HG02981 (cell line): ENCODE data around the gene LRRC27.
A peak's percentile ranks its signal among the peaks of the same experiment; 100 is the strongest.
"Not testable (repeated sequence)": the region's sequence is repeated elsewhere in the genome, so short reads cannot be mapped to it uniquely, and the experiment has no call there.

ENCODE experiments used
- ATAC-seq: cut with Tn5 transposase; IDR thresholded peaks from one replicate; pipeline ENCODE4 v1.9.1; 2021; ENCODE audit warnings: mild to moderate bottlenecking, moderate library complexity; ENCODE audit not compliant: unreplicated experiment

The LRRC27 gene

GRCh38 chr10:132331601-132332432 is at the start of gene LRRC27:
TSS of gene LRRC27 (plus strand) at chr10:132332193. CDS start at chr10:132333525, 1,332 bp downstream.
- peak; percentile 71 for ATAC-seq

- no peak for ATAC-seq
These were observed 49.1 kb upstream of the LRRC27 start for GRCh38 chr10:132282667-132283603.

- ATAC-seq, result no peak
These were observed 48.2 kb upstream of the LRRC27 start for GRCh38 chr10:132283604-132284382.

GRCh38 chr10:132289439-132289838 is 42.6 kb upstream of the LRRC27 start:
- ATAC-seq, result no peak

- no peak for ATAC-seq
These were observed 41.4 kb upstream of the LRRC27 start for GRCh38 chr10:132290631-132291030.

GRCh38 chr10:132291826-132292225 is 40.2 kb upstream of the LRRC27 start:
- no peak for ATAC-seq

GRCh38 chr10:132292287-132293200 is 39.4 kb upstream of the LRRC27 start:
- ATAC-seq, result no peak

- no peak for ATAC-seq
These were observed 38.7 kb upstream of the LRRC27 start for GRCh38 chr10:132293201-132293812.

- ATAC-seq, result no peak
These were observed 38.0 kb upstream of the LRRC27 start for GRCh38 chr10:132293813-132294520.

- no peak for ATAC-seq
These were observed 37.3 kb upstream of the LRRC27 start for GRCh38 chr10:132294561-132295318.

- not testable (repeated sequence) for ATAC-seq
These were observed 36.5 kb upstream of the LRRC27 start for GRCh38 chr10:132295481-132295880.

- no peak for ATAC-seq
These were observed 35.1 kb upstream of the LRRC27 start for GRCh38 chr10:132296666-132297443.

- ATAC-seq, result no peak
These were observed 34.5 kb upstream of the LRRC27 start for GRCh38 chr10:132297526-132297925.

GRCh38 chr10:132298038-132298881 is 33.7 kb upstream of the LRRC27 start:
- no peak for ATAC-seq

- ATAC-seq, result no peak
These were observed 32.3 kb upstream of the LRRC27 start for GRCh38 chr10:132299371-132300336.
